Tibial nerve (tissue), 4 donors: ENCODE results near the gene PROX1. TPM values are rescaled to one million over a fixed set of nuclear protein-coding genes. Genes with fewer than 3 reads are reported as not detected.

Source experiments
- DNase-seq, 2 donors: peaks; one replicate each; pipeline ENCODE4 v3.0.0-alpha.2; 2019; ENCODE audit warnings: low spot score in 2 of 2
- H3K27ac ChIP-seq, 4 donors: fragments of 200-600 bp; sonication (generic) in 3 of 4; one replicate each; pipeline ENCODE4 v1.5.1; 2017 to 2019; ENCODE audit warnings: mild to moderate bottlenecking in 1 of 4
- H3K27me3 ChIP-seq, 2 donors: fragments of 200-600 bp; sonication (generic) in 1 of 2; one replicate each; pipeline versions ENCODE4 v1.5.1 to v1.6.0; 2017 to 2019
- H3K36me3 ChIP-seq, 3 donors: fragments of 200-600 bp; sonication (generic); one replicate each; pipeline ENCODE4 v1.5.1; 2018 to 2019
- H3K4me1 ChIP-seq, 4 donors: fragments of 200-600 bp; sonication (generic) in 3 of 4; one replicate each; pipeline ENCODE4 v1.5.1; 2017 to 2019
- H3K4me3 ChIP-seq, 4 donors: fragments of 200-600 bp; sonication (generic) in 3 of 4; one replicate each; pipeline ENCODE4 v1.5.1; 2017 to 2019; ENCODE audit warnings: mild to moderate bottlenecking in 1 of 4, moderate library complexity in 1 of 4
- H3K9me3 ChIP-seq, 4 donors: fragments of 200-600 bp; sonication (generic) in 3 of 4; one replicate each; pipeline ENCODE4 v1.5.1; 2017 to 2019
- CTCF ChIP-seq, 5 experiments: fragments of 200-600 bp in 3 of 5; fragments of 450-650 bp in 2 of 5; sonication (generic) in 3 of 5; IDR thresholded peaks; one replicate each; pipeline ENCODE4 v1.5.1; 2016 to 2019; ENCODE audit warnings: antibody characterized with exemption in 5 of 5, mild to moderate bottlenecking in 3 of 5, moderate library complexity in 2 of 5
- EP300 ChIP-seq, 2 donors: sonication (generic); formaldehyde crosslinking; IDR thresholded peaks; one replicate each; pipeline ENCODE4 v1.6.1; 2017; ENCODE audit warnings: antibody characterized with exemption in 2 of 2, mild to moderate bottlenecking in 1 of 2
- POLR2A ChIP-seq, 2 donors: fragments of 450-650 bp; IDR thresholded peaks; one replicate each; pipeline ENCODE4 v1.6.1; 2017; ENCODE audit warnings: antibody characterized with exemption in 2 of 2, mild to moderate bottlenecking in 2 of 2, moderate library complexity in 2 of 2
- WGBS, 2 donors: methylation state at CpG; one replicate each; pipeline ENCODE4 v1.1.5; 2018; 5-methylcytosine and 5-hydroxymethylcytosine counted together
- total RNA-seq, 4 donors: library from RNA; depleted of rRNA; stranded (reverse); fragments of >200 nt; gene quantifications; one replicate each; pipeline ENCODE4 v1.1.0, GENCODE V29; 2016

The PROX1 gene
- total RNA-seq, 4 donors from 2014 or later = 0.84 to 1.2 (median 1.0) TPM

- Histone ChIP-seq H3K27me3 (no peaks in the 10 kb centered on the region), H3K36me3 (no peaks in the 10 kb centered on the region), H3K4me3 (no peak overlapping the region), H3K27ac (no peak overlapping the region), H3K9me3 (no peaks in the 10 kb centered on the region), H3K4me1 (no peaks in the 10 kb centered on the region)
- TF ChIP-seq POLR2A (IDR thresholded peaks at IDR 0.05) (no peak), CTCF (IDR thresholded peaks at IDR 0.05) (no peak), EP300 (IDR thresholded peaks at IDR 0.05) (no peak)
- no peak for DNase-seq
- WGBS, 2 donors = 67 to 75% methylated on average over 6 of the region's 6 CpGs
These were observed 78.4 kb downstream of the PROX1 start for GRCh38 chr1:214066190-214066589.

- H3K36me3 ChIP-seq = no peaks in the 10 kb centered on the region
- H3K4me1 ChIP-seq = no peaks in the 10 kb centered on the region
- TF ChIP-seq CTCF (IDR thresholded peaks at IDR 0.05) (no peak), POLR2A (IDR thresholded peaks at IDR 0.05) (no peak), EP300 (IDR thresholded peaks at IDR 0.05) (no peak)
- H3K27me3 ChIP-seq = no peaks in the 10 kb centered on the region
- H3K4me3 ChIP-seq = no peak overlapping the region
- no peaks in the 10 kb centered on the region for H3K9me3 ChIP-seq
- no peak for DNase-seq
- no peak overlapping the region for H3K27ac ChIP-seq
- 83 to 87% methylated on average over 3 of the region's 3 CpGs for WGBS, 2 donors
These were observed 79.2 kb downstream of the PROX1 start for GRCh38 chr1:214066936-214067335.

- H3K4me1 ChIP-seq = no peaks in the 10 kb centered on the region
- H3K36me3 ChIP-seq = no peaks in the 10 kb centered on the region
- H3K4me3 ChIP-seq = no peak overlapping the region
- 87 to 90% methylated on average over 7 of the region's 7 CpGs for WGBS, 2 donors
- H3K27me3 ChIP-seq = no peaks in the 10 kb centered on the region
- DNase-seq = no peak
- no peak overlapping the region for H3K27ac ChIP-seq
- H3K9me3 ChIP-seq = no peaks in the 10 kb centered on the region
- no peak for TF ChIP-seq CTCF (IDR thresholded peaks at IDR 0.05)
- no peak for TF ChIP-seq POLR2A (IDR thresholded peaks at IDR 0.05)
- TF ChIP-seq EP300 (IDR thresholded peaks at IDR 0.05) = no peak
These were observed 79.6 kb downstream of the PROX1 start for GRCh38 chr1:214067397-214067796.

GRCh38 chr1:214067853-214068703 is 80.3 kb downstream of the PROX1 start:
- no peaks in the 10 kb centered on the region for H3K27me3 ChIP-seq
- no peak overlapping the region for H3K4me3 ChIP-seq
- H3K4me1 ChIP-seq = no peaks in the 10 kb centered on the region
- TF ChIP-seq POLR2A (IDR thresholded peaks at IDR 0.05) (no peak), CTCF (IDR thresholded peaks at IDR 0.05) (no peak), EP300 (IDR thresholded peaks at IDR 0.05) (no peak)
- no peak overlapping the region for H3K27ac ChIP-seq
- 82 to 89% methylated on average over 11 of the region's 11 CpGs for WGBS, 2 donors
- no peaks in the 10 kb centered on the region for H3K9me3 ChIP-seq
- H3K36me3 ChIP-seq = no peaks in the 10 kb centered on the region
- DNase-seq = no peak

- H3K36me3 ChIP-seq = no peaks in the 10 kb centered on the region
- no peak for DNase-seq
- H3K9me3 ChIP-seq = no peaks in the 10 kb centered on the region
- TF ChIP-seq CTCF (IDR thresholded peaks at IDR 0.05) (no peak), POLR2A (IDR thresholded peaks at IDR 0.05) (no peak), EP300 (IDR thresholded peaks at IDR 0.05) (no peak)
- no peak overlapping the region for H3K27ac ChIP-seq
- H3K4me3 ChIP-seq = no peak overlapping the region
- WGBS, 2 donors = 16 to 22% methylated on average over 1 of the region's 1 CpG
- H3K27me3 ChIP-seq = no peaks in the 10 kb centered on the region
- no peaks in the 10 kb centered on the region for H3K4me1 ChIP-seq
These were observed 81.2 kb downstream of the PROX1 start for GRCh38 chr1:214068979-214069378.
